Hematopoietic multipotent progenitor cell treated with erythropoietin and hydrocortisone succinate and interleukin-3 and kit ligand, for 17 days (in vitro differentiated cells): ENCODE results near the gene CPPED1.

Experiments used
- DNase-seq: peaks from one replicate; pipeline ENCODE4 v3.0.0-alpha.2; 2015; ENCODE audit warnings: low spot score

The CPPED1 gene

DNA sequence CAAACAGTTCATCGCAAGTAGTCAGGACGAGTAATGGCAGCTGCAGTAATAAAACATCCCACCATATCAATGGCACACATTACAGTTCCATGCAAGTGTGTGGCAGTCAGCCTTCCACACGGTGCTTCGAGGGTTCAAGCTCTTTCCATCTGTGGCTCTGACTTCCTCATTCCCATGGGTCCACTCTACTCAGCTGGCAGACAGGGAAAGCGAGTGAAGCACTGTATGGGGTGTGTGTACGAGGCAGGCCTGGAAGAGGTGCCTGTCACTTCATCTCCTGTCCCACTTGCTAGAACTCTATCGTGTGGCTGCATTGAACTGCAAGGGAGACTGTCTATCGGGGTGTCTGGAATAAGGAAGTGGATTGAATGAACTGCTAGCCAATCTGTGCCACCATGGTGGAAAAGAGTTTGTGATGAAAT is 160.6 kb downstream of the CPPED1 start:
- no peak for DNase-seq

DNA sequence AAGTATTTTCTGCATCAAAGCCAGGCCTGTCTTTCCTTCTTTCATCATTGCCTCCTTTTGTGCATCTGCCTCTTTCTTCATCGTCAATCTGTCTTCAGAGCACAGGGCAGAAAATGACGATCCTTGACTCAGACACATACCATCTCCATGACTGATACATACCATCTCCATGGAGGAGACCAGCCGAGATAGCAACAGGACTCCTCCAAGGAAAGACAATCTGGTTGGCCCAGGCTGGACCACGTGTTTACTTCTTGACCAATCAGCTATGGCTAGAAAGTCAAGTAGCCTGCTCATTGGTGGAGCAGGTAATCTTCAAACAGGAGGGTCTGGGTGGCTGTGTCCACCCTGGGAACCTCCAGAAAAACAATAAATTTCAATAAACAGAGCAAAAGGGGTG is 164.6 kb downstream of the CPPED1 start:
- no peak for DNase-seq

DNA sequence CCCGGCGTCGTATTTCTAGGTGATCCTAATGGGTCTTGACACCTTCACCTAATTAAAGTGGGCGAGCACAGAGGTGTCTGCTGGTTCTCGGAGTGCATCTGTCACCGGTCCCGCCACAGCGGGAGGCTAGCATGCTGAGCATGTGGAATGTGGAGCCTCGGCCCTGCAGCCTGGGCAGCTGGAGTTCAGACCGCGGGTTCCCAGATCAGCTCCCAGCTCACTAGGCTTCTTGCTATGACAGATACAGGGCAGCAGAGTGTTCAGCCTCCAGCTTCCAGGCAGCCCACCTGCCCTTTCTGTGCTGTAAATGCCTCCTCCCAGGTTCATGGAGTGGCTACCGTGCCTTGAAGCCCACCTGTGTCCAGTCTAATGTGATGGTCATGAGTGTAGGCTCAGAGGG is 166.7 kb downstream of the CPPED1 start:
- no peak for DNase-seq

DNA sequence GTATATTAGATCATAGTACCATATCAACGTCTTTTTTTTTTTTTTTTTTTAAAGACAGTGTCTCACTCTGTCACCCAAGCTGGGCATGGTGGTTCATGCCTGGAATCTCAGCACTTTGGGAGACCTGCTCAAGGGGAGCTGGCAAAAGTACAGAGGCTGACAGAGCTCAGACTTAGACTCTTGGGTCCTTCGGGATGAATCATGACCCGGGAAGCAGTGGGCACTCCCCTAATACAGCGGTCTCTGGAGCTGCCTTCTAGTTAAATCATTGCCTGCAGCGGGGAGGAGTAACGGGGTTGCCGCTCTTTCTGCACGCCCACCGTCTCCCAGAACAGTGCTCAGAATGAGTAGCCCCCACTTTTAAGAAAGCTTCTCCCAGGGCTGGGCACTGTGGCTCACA is 174.4 kb downstream of the CPPED1 start:
- DNase-seq = no peak

DNA sequence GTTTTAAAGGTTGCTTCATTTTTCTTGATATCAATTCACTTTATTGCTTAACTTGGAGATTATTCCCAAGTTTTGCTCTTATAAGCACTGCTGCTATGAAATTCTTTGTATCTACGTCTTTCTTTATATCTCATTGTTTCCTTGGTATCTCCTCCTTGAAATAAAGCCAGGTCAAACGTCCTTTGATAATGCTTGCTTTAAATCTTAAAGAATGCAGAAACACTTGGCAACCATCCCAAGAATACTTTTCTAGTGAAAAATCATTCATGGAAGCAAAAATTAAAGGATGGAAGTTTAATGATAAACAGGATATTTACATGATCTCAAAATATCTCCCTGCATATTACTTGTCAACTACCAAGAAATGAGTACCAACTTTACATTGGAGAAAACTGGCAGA is 175.2 kb downstream of the CPPED1 start:
- no peak for DNase-seq

DNA sequence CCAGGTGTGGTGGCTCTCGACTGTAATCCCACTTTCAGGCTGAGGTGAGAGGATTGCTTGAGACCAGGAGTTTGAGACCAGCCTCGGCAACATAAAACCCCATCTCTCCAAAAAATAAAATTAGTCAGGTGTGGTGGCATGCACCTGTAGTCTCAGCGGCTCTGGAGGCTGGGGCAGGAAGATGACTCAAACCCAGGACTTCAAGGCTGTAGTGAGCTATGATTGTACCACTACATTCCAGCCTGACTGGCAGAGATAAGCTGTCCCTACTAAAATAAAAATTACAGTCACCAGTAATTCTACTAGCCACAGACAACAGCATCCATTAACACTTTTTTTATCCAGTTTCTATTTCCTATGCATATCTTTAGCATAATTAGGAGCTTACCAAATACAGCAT is 176.3 kb downstream of the CPPED1 start:
- no peak for DNase-seq

DNA sequence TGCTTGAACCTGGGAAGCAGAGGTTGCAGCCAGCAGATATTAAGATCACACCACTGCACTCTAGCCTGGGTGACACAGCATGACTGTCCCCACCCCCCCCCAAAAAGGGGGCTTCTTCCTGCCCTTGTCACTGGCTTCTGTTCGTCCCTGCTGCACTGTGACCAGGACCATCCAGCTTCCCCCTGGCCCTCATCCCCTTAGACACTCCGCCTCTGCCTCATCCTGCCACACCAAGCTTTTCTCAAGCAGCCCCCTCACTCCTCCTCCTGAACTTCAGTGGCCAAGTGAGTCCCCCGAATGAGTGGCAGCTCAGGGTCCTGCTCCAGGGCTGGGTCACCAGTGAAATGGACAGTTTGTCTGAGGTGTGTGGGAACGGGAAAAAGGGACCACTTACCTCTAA is 177.3 kb downstream of the CPPED1 start:
- no peak for DNase-seq

DNA sequence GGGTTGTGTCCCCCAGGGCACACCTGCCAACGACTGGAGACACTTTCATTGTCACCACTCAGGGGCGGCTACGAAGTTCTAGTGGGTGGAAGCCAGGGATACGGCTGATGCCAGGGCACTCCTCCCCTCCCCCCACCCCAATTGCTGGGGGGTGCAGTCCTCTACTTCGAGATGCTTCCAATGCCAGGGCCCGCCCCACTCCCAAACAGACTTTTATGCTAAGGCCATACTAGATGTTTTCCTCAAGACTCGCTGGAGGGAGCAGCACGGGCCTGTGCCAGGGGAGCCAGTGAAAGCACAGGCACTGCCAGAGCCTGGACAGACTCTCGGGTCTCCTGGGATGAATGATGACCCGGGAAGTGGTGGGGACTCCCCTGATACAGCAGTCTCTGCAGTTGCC is 178.0 kb downstream of the CPPED1 start:
- no peak for DNase-seq

DNA sequence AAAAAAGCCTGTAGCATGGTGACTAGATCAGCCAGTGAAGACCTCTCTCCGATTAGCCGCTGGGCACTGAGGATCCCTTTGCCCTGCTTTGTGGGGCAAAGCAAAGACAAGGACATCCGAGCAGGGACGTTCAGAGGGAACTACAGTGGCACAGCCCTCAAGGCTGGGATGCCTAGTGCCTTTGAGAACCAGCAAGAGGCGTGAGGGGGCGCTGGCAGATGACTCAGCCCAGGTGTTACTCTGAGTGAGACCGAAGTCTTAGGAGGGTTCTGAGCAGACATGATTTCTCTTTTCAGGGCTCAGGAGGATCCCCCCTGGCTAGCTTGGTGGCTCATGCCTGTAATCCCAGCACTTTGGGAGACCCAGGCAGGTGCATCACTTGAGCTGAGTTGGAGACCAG is 178.6 kb downstream of the CPPED1 start:
- DNase-seq = no peak

DNA sequence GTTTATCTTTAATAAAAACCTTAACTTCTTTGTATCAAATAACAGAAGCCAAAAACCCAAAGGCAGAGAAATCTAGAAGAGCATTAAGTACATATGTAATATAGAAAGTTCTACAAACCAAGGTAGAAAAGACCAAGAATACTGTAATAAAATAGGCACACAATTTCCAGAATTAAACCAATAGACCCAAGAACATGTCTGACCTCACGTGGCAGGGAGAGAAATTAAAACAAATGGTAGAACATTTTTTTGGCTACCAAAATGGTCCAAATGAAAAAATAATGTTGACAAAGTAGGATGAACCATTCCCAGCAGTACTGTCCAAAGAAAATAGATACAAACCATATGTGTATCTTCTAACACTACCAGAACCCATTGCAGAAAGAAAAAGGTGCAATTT is 183.5 kb downstream of the CPPED1 start:
- DNase-seq = no peak

DNA sequence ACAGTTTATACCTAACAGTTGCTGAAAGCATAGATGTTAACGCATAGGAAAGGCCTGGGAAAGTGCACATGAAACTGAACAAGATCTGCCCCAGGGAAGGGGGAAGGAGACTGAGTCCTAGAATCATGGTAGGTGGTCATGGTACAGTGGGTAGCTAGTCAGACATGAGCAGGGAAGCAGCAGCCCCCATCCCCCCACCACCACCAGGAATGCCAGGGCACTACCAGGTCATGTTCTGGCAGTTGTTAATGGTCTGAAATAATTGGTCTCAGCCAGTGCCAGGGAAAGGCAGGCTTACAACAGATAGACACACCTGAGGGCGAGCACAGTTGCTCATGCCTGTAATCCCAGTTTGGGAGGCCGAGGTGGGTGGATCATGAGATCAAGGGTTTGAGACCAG is 185.2 kb downstream of the CPPED1 start:
- DNase-seq = no peak

DNA sequence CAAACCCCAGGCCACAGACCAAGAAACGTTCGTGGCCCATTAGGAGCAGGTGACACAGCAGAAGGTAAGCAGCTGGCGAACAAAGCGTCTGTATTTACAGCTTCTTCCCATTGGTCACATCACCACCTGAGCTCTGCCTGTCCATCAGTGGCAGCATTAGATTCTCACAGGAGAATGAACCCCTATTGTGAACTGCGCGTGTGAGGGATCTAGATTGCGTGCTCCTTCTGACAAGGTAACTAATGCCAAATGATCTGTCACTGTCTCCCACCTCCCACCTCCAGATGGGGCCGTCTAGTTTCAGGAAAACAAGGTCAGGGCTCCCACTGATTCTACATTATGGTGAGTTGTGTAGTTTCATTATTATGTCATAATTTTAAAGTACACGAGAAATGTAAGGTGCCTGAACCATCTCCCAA is 186.3 kb downstream of the CPPED1 start:
- no peak for DNase-seq

DNA sequence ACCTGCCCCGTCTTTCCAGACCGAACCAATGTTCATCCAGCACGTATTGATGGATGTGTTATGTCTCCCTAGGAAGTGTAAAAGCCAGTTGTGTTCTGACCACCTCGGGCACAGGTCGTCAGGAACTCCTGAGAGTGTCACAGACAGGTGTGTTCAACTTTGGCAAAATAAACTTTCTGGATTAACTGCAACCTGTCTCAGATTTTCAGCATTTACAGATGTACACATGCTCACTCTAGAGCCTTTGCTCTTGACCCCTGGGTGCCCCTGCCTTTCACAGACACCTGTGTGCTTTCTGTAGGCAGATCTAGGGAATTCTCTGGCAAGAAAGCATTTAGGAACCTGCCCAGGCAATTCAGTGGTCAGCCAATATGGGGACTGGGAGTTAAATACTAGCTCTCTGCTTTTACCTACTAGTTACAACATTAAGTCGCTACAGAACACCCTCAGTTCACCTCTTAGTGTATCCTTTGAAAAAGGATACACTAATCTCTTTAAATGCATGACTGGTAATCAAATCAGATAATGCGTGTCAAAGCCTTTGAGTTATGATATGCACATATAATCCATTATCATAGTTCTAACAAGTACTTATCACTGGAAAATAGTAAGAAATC is 188.9 kb downstream of the CPPED1 start:
- DNase-seq = no peak

DNA sequence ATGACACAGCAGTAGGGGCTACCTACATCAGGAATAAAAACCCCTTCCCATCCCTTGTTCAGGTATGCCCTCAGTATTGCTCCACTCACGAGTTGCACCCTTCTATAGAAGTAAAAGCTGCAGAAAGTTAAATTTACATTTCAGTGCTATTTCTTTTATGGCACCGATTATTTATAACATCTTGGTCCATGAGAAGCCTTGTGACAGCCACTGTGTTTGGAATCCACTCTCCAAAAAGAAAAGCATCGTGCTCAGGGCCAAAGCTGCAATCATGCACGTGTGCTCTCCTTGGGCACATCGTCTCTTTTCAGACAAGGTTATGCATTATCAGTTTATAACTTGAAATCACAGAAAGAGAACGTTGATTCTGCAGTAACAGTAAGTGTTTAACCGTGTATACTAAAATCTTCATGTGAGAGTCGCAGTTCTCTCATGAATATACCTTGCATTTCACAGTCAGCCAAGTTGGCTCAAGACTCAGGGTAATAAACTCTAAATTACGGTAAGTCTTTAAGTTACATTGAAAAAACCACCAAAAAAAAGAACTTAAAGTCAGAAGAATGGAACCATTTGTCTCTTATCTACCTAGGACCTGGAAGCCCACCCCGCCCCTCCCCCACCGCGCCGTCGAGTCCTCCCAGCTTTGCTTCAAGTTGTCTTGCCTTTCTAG is 189.6 kb downstream of the CPPED1 start:
- DNase-seq = no peak

DNA sequence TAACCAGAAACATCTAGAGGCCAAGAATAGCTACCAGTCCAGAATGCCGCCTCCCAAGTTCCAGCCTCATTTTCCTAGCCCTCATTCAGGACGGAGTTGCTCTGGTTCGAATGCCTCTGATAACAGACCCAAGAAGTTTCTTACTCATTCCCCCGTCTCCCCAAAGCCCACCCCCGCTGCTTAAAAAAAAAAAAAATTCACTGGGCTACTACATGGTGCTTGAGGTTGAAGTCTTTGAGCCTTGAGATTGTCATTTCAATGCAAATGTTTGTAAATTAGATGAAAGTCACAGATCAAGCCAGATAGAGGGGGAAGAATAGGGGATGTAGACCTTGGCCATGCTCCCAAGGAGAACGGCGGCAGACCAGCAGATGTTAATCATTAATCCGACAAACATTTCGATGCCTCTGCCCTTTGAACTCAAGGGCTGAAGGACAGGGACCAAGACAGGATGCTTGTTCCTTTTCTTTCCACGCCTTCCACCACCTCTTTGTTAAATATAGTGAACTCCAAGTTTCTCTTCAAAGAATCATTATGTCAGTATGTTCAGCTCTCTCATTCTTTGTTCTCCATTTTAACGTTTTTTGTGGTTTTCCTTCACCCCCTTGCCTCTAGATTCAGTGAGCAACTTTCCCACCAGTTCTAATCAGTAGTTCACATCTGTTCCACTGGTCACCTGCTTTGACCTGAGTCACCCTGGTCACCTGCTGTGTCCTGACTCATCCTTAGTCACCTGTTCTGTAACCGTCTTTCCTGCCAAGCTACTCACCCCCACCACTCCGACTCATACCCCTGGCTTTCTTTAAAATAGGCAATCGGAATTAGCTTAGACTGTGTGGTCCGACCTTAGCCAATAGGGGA is 190.3 kb downstream of the CPPED1 start:
- DNase-seq = no peak

DNA sequence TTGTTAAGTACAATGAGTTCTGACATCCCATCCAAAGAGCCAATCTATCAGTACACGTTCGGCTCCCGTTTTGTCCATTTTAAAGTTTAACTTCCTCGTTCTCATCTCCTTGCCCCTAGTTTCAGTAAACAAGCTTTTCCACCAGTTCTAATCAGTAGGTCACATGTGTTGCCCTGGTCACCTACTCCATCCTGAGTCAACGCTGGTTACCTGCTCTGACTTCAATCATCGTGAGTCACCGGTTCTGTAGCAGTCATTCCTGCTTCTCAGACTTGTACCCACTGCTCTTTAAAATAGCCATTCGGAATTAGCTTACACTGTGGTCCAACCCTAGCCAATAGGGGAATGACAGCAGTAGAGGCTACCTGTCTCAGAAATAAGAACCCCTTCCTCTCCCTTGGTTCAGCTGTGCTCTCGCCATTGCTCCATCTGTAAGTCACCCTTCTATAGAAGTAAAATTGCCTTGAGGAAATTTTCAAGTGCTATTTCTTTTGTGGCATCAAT is 191.0 kb downstream of the CPPED1 start:
- no peak for DNase-seq

DNA sequence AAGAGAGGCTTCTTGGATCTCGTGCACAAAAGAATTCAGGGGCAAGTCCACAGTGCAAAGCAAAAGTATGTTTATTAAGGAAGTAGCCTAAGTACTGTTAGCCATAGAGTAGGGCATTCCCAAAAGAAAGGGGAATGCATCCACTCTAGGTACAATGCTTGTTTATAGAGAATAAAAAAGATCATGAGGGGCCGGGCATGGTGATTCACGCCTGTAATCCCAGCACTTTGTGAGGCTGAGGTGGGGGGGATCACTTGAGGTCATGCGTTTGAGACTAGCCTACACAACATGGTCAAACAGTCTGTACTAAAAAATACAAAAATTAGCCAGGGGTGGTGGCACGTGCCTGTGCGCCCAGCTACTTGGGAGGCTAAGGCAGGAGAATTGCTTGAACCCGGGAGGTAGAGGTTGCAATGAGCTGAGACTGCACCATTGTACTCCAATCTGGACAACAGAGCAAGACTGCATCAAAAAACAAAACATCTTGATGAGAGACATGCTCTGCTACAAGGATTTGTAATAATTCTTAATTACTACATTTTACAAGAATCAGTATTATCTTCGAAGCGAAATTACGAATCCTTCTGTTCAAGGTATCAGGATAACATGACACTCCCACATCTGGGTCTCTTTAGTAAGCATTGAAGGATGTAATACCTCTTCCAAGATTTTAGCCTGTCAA is 191.6 kb downstream of the CPPED1 start:
- DNase-seq = no peak

DNA sequence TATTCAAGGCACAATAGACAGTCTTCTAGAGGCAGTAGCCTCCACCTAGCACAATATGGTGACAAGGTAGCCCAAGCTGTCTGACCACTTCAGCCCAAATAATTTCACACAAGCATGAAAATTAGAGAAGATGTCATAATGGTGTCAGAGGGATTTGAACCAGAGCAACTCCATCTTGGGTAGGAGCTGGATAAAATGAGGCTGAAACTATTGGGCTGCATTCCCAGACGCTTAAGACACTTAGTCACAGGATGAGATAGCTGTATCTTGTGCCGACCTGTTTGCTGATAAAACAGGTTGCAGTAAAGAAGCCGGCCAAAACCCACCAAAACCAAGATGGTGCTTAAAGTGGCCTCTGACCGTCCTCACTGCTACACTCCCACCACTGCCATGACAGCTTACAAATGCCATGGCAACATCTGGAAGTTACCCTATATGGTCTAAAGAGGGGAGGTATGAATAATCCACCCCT is 192.6 kb downstream of the CPPED1 start:
- DNase-seq = no peak

DNA sequence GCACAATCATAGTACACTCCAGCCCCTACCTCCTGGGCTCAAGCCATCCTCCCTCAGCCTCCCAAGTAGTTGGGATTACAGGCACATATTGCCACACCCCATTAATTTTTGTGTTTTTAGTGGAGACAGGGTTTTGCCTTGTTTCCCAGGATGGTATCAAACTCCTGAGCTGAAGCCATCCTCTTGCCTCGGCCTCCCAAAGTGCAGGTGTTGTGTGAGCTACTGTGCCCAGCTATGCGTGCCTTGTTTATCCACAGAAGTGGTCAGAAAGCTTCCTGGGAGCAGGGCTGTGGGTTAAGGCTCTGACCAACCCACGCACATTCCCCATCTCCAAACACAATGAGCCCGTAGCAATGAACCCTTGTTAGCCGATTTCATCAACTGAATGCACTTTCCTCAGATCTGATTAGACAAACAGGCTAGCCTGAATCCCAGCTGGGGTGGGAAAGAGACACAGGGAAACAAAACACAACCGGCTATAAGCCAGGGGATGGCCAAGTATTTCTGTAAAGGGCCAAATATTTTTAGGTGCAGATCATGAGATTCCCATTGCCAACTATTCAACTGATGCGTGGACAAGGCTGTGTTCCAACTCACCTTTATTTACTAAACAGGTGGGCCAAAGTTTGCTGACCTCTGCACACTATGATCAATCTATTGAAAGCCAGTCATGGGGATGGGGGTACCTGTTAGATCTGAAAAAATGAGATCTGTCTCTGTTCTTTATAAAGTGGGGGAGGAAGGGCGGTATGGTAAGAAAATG is 193.6 kb downstream of the CPPED1 start:
- DNase-seq = no peak
